Measurements from ENCODE around the gene SNX1.
A peak's percentile ranks its signal among the peaks of the same experiment; 100 is the strongest.

DNA sequence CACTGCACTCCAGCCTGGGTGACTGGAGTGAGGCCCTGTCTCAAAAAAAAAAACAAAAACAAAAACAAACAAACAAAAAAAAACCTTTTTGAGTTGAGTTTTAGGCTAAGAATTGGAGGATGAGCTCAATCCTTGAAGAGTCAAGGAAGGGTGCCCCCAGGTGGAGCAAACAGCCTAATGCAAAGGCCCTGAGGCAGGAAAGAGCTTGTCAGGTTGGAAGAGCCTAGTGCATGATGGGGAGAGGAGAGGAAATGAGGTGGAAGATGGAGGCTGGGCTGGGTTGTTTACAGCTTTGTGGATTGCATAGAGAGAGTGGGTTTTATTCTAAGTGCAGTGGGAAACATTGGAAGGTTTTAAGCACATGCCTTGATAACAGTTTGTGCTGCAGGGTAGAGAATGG, 53.6 kb downstream of the SNX1 start:
- TF ChIP-seq CTCF (conservative IDR thresholded peaks at IDR 0.05; ENCODE audit: low read length) (peak; percentile 64), EZH2phosphoT487 (IDR thresholded peaks at IDR 0.05; ENCODE audit: borderline replicate concordance) (no peak)

Data from Loucy (cell line).